ENCODE results near the gene BCLAF3.

The BCLAF3 gene

GRCh38 chrX:19966056-19966455 lies 24.8 kb downstream of the BCLAF3 start:
- DNase-seq (ENCODE audit: low spot score), result no peak

- no peak for DNase-seq (ENCODE audit: low spot score)
Observed at GRCh38 chrX:19964017-19964710, 26.7 kb downstream of the BCLAF3 start.

DNA sequence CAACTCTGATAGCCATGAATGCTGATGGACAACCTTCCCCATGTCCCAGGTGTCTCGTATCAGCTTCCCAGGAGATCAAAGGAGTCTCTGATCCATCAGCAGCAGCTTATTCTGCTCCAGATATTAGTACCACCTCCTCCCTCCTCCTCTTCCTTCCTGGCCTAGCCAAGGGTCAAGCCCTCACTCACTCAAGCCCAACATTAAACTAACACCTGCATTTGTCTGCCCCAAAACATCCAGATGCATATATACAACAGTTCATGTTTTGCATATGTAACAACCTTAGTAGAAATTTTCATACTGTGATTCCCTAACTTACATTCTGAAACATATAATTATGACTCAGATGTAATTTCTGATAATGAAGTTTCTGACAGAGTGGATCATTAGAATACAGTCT lies 29.9 kb downstream of the BCLAF3 start:
- no peak for DNase-seq (ENCODE audit: low spot score)

GRCh38 chrX:19958552-19959486 lies 32.0 kb downstream of the BCLAF3 start:
- DNase-seq (ENCODE audit: low spot score), result no peak

- DNase-seq (ENCODE audit: low spot score), result no peak
Observed at GRCh38 chrX:19956923-19957322, 33.9 kb downstream of the BCLAF3 start.

DNA sequence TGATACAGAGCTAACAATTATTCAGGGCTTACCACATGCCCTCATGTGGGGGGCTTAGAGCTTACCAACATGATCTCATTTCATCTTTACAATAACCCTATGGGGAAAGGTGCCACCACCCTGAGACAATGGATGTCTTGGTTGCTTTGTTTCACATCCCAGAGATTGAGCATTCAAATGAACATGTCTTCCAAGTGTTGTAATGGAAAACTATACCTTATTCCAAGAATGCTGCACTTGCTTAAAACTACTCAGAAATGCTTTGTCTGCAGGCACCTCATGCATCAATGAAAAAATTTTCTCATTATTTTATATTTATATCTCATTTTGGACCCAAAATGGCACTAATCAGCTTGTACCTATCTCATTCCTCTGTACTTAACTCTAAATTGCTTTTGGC lies 34.6 kb downstream of the BCLAF3 start:
- DNase-seq (ENCODE audit: low spot score), result no peak

DNA sequence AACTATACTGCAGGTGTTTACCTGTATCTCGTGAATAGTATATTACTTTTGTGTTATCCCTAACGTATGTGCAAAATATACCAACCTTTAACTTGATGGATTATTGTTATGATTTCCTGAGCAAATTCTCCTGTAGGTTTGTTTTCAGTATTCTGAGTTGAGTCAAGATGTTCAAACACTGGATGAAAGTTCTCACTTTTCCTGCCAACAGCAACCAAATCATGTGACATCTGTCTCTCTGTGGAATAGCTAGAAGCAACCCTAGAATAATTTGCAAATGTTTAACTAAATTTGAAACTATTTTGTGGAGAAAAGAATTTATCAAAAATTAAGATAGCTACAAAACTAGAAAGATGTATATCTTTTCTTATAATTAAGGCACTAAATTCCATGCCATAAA lies 35.6 kb downstream of the BCLAF3 start:
- no peak for DNase-seq (ENCODE audit: low spot score)

- DNase-seq (ENCODE audit: low spot score), result no peak
Observed at GRCh38 chrX:19954335-19955096, 36.3 kb downstream of the BCLAF3 start.

DNA sequence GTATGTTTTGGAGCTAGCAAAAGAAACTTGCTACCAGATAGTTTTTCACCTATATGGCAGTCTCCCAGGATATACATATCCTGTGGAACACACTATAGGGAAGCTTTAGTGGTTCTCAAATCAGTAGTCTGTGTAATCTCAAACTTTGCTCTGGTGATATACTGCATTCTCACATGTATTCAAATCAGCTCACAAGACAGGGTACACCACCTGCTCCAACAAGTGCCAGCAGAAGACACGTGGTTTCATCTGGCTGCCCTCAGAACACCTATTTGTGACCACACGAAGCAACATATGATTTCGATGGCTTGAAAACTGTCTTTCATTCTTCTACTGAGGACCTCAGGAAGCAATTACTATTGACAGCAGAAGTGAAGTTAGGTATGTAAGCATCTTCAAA lies 37.7 kb downstream of the BCLAF3 start:
- DNase-seq (ENCODE audit: low spot score), result no peak

GRCh38 chrX:19949340-19949739 lies 41.5 kb downstream of the BCLAF3 start:
- DNase-seq (ENCODE audit: low spot score), result no peak

- no peak for DNase-seq (ENCODE audit: low spot score)
Observed at GRCh38 chrX:19947612-19948011, 43.2 kb downstream of the BCLAF3 start.
